Iris pigment epithelial cell (primary cell): ENCODE measurements around the gene MLH1.
A peak's percentile ranks its signal among the peaks of the same experiment; 100 is the strongest.

Experiments used
- DNase-seq: peaks from one replicate; pipeline ENCODE4 v3.0.0-alpha.2; 2011; ENCODE audit warnings: low read depth

MLH1 gene

DNA sequence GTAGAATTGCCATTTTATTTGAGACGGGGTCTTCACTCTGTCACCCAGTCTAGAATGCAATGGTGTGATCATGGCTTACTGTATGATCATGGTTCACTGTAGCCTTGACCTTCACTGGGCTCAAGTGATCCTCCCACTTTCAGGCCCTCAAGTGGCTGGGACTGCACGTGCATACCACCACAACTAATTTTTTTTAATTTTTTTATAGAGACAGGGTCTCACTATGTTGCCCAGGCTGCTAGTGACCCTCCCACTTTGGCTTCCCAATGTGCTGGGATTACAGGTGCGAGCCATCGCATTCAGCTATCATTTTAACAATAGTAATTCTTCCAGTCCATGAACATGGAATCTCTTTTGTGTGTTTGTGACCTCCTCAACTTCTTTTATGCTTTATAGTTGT lies 12.3 kb upstream of the MLH1 start:
- no peak for DNase-seq

DNA sequence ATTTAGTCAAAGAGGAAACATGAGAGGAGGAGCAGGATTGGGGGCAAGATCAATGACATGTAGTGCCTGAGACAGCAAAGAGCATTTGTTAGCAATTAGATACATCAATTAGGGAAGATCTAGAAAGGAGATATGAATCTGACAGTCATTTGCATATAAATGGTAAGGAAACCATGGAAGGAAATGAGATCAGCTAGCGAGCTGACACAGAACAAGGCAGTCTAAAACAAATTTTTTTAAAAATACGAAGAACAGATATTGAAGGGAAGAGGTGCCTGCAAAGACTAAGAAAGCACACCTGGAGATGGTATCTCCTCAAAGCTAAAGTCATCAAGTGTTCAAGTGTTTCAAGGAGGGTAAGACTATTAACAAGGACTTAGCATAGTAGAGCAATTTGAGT lies 5.0 kb upstream of the MLH1 start:
- DNase-seq: no peak

DNA sequence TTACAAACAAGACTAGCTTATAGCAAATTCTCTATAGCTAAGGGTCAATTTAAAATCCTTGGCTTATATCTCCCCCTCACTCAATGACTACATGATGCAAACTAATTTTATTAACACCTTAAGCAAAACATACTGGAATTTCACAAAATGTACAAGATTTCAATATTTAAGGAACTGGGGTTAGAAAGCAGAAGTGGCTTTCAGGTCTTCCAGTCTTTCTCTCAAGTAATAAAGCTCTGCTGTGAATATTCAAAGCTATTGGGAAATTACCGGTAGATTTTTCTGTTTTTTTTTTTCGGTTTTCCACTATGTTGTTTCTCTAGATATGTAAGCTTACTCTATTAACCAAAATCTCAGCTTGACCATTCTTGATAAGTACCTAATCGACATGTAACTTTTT lies 4.3 kb upstream of the MLH1 start:
- no peak for DNase-seq

DNA sequence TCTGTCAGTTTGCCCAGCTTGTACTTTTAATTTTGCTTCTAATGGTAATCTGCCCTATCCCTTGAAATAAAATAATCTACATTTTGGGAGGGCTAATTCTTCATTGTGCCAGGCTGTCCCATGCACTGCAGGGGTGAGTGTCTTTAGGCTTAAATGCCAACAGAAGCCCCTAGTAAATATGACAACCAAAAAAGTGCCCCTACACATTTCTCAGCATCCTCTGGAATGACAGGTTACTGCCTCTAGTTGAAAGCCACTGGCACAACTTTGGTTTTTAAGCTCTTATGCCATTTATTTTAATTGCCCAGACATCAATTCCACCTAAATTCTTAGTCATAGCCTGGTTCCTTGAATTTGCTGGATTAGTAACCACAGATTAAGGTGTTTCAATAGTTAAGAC lies 3.8 kb upstream of the MLH1 start:
- no peak for DNase-seq

DNA sequence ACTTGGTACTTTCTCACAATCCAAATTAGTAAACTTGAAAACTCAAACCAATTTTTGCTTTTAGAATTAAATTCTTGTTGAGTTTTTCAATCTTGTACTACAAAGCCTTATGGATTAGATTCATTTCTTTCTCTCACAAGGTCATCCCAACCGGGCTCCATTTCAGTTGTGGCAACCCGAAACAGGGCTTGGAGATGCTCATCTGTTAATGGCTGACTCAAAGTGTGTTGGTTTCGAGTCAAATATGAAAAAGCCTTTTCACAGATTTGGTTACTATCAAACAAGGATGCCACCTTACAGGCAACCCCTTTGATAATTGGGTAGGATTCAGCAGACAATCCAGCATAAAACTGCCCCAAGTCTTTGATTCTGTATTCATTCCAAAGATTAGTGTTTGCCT lies 2.2 kb upstream of the MLH1 start:
- DNase-seq: no peak

DNA sequence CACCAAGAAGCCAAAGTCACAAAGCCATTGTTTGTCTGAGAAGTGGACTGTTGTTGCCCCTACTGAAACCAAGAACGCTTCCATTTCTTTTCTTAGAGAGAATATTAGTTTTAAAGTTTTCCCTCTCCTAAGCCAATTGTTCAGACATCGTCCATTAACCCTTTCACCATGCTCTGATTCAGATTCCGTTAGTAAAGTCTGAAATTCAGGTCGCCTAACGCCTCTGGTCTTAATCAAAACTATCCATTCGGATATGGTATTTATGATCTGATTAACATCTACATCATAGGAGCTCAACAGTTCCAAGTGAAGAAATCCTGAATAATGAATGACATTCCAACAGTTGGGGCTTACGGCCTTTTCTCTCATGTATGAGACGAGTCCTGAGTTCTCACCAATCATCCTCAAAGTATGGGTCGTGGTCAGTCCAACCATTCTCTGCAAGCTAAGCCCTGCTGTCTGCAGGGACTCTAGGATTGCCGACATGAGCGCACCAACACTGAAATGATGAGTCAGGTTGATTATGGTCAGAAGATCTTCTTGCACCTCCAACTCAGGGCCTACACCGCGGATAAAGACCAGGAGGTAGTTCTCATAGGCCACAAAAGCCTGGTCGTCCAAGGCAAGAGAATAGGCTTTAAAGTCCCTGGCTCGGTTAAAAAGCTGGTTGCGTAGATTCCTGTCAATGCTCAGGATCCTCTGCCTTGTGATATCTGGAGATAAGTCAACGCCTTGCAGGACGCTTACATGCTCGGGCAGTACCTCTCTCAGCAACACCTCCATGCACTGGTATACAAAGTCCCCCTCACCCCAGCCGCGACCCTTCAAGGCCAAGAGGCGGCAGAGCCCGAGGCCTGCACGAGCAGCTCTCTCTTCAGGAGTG lies 1.2 kb upstream of the MLH1 start:
- peak; percentile 83 for DNase-seq

DNA sequence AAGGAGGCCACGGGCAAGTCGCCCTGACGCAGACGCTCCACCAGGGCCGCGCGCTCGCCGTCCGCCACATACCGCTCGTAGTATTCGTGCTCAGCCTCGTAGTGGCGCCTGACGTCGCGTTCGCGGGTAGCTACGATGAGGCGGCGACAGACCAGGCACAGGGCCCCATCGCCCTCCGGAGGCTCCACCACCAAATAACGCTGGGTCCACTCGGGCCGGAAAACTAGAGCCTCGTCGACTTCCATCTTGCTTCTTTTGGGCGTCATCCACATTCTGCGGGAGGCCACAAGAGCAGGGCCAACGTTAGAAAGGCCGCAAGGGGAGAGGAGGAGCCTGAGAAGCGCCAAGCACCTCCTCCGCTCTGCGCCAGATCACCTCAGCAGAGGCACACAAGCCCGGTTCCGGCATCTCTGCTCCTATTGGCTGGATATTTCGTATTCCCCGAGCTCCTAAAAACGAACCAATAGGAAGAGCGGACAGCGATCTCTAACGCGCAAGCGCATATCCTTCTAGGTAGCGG lies 452 bp upstream of the MLH1 start, which contains the start of gene EPM2AIP1:
TSS of gene EPM2AIP1 (minus strand) at position 326 of the 520 bp plus-strand sequence. CDS start at position 272, 54 bp downstream.
- peak; percentile 100 for DNase-seq

DNA sequence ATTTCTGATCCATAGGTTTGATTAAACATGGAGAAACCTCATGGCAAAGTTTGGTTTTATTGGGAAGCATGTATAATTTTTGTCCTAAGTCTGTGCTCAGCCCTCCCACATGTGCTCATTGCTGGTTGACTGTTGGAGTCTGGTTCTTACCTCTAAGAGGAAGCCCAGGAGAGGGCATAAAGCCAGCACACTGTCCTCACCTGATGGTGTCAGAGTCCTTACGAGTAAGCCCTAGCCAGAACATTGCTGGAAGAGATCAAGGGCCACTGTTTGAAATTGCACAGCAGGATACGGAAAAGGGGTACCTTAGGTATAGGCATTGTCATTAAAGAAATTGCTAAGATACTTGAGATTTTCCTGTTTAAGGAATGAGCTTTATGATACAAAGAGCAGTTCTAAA lies 21.3 kb downstream of the MLH1 start:
- no peak for DNase-seq

DNA sequence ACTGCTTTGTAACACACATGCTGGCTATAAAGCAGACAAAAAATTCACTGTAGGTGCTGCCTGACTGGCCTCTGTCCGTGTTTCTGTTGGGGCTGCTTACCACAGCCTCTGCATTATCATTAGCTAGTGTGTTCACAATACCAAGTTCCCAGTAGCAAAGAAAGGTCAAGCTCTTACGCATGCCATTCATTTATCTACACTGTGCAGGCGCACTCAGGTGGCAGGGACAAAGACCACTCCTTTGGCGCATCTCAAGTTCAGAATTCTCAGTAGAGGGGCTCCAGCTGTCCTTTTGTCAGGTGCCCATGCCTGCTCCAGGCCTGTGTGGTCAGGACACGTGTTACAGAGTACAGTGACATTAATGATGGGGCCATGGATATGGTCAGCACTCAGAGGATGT lies 22.3 kb downstream of the MLH1 start:
- DNase-seq: no peak

DNA sequence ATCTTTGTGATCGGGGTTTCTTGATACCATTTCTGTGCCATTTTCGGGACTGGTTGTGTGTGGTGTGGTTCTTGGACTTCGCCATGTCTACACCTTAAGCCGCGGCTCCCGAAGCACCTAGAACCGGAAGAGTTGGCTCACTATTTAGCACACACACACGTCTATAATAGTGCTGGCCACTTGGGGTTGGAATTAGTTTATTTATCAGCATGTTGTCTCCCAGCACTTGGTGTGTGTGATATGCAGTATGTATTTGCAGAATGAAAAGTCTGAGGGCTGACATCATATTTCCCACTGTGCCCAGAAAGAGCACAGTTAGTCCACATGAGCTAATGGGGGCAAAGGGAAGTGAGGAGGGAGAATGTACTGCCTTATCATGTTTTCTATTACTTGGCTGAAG lies 23.6 kb downstream of the MLH1 start:
- no peak for DNase-seq

DNA sequence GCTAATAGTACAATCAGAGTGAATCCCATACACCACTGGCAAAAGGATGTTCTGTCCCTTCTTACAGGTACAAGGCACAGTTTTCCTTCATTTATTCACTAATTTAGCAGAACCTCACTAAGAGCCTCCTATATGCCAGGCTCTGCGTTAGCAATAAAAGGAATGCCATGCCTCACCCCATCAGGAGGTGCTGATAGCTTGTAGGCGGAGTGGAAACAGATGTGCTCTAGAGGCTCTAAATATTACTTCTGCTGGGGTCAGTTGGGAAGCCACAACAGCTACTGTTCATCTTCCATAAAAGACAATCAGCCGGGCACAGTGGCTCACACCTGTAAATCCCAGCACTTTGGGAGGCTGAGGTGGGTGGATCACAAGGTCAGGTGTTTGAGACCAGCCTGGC lies 24.4 kb downstream of the MLH1 start:
- DNase-seq: no peak

DNA sequence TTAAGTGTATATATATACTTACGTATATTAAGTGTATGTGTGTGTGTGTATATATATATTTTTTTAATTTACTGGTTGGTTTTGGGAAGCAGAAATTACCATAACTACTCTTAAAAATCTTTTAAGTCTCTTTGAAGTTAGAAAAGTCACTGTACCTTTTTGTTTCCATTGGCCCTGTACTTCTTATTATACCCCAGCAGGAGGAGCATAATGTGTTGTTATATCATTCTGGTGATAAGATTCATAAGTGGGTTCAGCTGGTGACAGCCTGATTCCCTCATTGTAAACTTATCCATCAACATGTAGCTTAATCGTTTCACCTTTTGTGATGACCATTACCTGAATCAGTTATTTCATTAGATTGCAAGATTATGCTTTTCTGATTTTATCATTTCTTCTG lies 30.8 kb downstream of the MLH1 start:
- peak; percentile 27 for DNase-seq

DNA sequence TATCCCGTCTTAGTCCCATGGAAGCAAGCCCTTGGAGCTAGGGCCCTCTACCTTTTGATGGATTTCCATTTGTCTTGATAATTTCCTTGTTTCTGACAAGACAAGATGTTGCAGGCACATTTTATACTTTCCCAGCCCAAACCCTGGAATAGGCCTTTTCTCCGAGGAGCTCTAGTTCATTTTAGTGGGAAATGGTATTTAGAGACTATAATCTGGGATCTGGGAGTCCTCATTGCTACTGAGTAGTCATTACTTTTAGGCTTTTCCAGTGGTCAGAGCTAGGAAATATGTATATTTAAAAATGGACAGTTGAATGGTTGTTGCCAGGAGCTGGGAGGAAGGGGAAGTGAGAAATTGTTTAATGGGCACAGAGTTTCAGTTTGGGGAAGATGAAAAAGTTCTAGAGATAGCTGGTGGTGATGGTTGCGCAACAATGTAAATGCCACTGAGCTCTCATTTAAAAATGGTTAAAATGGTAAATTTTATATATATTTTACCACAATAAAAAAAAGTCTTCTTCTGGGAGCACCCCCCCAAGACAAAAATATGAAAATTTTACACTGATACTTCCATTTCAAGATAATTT lies 31.6 kb downstream of the MLH1 start:
- DNase-seq: no peak

DNA sequence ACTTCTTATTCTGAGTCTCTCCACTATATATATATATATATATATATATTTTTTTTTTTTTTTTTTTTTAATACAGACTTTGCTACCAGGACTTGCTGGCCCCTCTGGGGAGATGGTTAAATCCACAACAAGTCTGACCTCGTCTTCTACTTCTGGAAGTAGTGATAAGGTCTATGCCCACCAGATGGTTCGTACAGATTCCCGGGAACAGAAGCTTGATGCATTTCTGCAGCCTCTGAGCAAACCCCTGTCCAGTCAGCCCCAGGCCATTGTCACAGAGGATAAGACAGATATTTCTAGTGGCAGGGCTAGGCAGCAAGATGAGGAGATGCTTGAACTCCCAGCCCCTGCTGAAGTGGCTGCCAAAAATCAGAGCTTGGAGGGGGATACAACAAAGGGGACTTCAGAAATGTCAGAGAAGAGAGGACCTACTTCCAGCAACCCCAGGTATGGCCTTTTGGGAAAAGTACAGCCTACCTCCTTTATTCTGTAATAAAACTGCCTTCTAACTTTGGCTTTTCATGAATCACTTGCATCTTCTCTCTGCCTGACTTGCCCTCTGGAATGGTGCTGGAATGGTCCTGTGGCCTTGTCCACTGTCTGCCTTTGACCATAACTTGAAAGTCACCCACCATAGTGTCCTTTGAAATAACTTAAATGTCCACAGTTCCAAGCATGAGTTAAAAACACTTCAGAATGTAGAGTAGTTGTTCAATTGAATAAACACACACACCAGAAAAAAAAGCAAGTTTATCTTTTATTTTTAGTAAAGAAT lies 32.4 kb downstream of the MLH1 start:
- DNase-seq: no peak

DNA sequence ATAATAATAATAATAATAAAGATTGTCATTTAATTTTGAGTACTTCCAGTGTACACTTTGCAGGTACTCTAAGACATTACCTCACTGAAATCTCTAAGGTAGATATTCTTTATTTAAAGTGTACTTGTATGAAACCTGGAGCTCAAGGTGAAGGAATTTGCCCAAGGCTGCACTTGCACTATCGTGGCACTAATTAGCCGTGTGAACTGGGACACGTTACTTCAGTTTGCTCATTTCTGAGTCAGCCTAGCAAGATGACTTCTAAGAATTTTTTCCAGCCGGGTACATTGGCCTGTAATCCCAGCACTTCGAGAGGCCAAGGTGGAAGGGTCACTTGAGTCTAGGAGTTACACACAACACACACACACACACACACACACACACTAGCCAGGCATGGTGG lies 33.5 kb downstream of the MLH1 start:
- no peak for DNase-seq

DNA sequence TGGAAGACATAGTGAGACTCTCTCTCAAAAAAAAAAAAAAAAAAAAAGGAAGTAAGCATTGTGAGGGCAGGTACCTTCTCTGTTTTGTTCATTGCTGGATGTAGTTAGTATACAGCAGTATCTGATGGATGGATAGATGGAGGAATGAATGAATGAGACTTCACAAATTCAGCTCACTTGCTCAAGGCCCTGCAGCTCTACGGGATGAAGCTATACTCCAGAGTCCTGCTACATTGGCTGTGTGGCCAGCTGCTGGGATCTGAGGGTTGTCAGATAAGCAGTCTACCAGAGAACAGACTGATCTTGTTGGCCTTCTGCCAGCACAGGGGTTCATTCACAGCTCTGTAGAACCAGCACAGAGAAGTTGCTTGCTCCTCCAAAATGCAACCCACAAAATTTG lies 35.0 kb downstream of the MLH1 start:
- peak; percentile 29 for DNase-seq

DNA sequence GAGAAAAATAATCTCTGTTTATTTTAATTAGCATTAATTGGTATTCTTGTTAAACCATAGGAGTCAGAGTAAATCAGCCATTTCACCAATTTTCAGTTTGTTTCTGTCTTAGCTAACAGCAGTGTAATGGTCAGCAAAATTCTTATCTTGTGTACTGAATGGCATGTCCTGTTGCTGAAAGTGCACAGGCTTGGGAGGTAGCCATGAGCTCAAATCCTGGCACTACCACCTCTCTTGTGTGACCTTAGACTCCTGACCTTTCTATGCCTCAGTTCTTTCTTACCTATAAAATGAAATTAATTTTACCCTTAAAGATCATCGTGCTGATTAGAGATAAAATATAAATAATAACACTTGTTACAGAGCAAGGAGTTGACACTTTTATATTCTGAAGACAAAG lies 35.8 kb downstream of the MLH1 start:
- no peak for DNase-seq

DNA sequence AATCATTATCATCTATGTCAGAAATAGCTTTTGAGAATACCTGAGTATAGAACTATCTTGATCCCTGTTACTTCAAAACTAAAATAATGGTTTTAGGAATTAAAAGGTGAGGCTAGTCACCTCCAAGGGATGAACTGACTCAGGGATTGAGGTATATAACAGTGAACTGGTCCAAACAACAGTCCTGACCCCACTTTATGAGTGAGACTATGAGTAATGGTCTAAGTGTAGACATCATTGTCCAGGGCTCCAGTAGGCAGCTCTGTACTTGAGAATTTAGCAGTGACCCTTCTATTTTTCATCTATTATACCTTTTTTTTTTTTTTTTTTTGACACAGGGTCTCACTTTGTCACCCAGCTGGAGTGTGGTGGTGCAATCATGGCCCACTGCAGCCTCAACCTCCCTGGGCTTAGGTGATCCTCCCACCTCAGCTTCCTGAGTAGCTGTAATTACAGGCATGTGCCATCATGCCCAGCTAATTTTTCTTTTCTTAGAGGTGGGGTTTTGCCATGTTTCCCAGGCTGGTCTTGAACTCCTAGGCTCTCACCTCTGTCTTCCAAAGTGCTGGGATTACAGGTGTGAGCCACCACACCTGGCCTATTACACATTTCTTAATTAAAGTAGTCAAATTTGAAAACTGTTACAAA lies 36.3 kb downstream of the MLH1 start:
- no peak for DNase-seq

DNA sequence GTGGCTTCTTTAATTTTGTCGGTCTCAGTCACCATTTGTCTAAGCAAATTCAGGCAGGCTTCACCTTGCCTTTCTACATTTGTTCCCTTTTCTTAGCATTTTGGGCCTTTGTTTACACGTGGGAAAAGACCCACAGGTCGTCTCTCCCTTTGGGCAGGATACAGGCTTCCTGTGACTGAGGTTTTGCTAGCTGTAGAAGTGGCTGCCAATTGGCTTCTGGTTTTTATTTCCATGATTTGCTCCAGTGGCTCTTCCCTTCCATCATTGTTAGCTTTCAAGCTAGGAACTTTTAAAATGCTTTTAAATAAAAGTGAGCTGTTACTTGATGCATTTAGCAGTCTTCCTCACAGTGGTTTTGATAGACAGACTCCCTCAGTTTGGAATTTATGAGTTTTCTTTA lies 37.3 kb downstream of the MLH1 start:
- no peak for DNase-seq

DNA sequence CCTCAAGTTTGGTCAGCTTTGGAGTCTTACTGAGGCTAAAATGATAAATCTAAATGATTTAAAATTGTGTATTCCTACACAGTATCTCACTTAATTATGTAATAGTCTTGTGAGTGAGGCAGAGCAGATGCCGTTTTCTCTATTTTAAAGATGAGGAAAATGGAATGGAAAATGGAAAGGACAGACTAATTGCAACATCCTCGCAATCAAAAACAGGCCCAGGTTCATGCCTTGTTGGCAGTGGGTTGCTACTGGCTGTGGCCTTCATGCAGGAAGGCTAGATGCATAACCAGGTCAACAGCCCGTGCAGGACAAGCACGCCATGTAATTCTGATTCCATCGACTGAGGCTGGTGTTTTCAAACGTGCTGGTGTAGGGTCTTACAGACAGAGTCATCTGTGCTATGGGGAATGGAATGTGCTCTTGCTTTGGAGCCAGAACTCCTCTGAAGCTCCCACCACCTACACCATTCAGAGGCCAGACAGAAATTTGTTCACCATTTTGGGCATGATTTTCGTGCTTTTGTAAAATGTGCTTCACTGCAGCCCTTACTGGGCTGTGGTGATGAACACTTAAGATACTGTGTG lies 37.9 kb downstream of the MLH1 start:
- DNase-seq: peak; percentile 37

DNA sequence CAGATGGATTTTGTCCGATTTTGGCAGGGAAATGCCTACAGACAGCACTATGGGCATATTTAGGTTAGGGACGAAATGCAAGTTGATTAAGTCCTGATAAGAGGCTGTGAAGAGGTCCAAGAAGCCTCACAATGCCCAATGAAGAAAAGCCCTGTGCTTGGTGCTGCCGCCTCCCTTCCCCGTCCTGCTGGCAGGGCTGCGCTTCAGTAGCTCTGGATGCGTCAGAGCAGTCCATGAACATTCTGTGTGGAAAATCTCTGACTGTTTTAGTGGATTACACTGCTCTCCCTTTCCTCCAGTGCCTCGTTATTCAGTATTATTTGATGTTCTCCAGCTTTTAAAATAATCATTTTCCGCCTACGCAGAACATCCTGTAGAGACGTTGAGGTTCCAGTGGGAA lies 39.6 kb downstream of the MLH1 start:
- no peak for DNase-seq

DNA sequence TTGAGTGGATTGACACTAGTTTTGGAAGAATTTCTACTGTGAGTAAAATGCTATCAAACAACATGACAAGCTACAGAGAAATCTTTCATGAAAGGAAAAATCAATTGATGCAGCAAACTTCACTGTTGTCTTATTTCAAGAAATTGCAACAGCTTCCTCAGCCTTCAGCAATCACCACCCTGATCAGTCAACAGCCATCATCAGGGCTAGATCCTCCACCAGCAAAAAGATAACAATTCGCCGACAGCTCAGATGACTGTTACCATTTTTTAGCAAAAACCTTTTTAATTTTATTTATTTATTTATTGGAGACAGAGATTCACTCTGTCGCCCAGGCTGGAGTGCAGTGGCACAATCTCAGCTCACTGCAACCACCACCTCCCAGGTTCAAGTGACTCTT lies 44.0 kb downstream of the MLH1 start:
- DNase-seq: no peak
